ENCODE measurements around the gene NTRK1. TPM values are rescaled to one million over a fixed set of nuclear protein-coding genes. Genes with fewer than 3 reads are reported as not detected.

NTRK1 gene
- total and polyA plus RNA-seq, 3 experiments from 2014 or later: 2.9 to 3.0 TPM; not detected in 1

- Histone ChIP-seq H3K9me3 (ENCODE audit: low read length) (no peaks in the 10 kb centered on the region), H3K4me3 (ENCODE audit: low read length) (peak overlapping the region; percentile 68), H3K4me1 (ENCODE audit: insufficient read depth, low read length) (peaks cover 60% of the 10 kb centered on the region), H3K27ac (ENCODE audit: low read depth, low read length) (peak overlapping the region; percentile 97), H3K27me3 (ENCODE audit: insufficient read depth, low read length, poor library complexity, severe bottlenecking) (no peaks in the 10 kb centered on the region), H3K36me3 (ENCODE audit: insufficient read depth, low read length) (peaks cover 18% of the 10 kb centered on the region)
- Mint-ChIP-seq H3K27me3 (peaks cover 0 to 13% of the 10 kb centered on the region in 2 donors), H3K36me3 (peaks cover 17 to 60% (median 22%) of the 10 kb centered on the region in 3 donors), H3K4me3 (peak overlapping the region; percentile 85 to 98 (median 94)), H3K27ac (peak overlapping the region; percentile 99 to 100 (median 99)), H3K4me1 (peaks cover 58 to 77% (median 62%) of the 10 kb centered on the region in 3 donors), H3K9me3 (peaks cover 0 to 6% (median 4%) of the 10 kb centered on the region in 5 donors)
- ChIA-PET POLR2A (interaction anchor here (2.9 kb wide), 1 partner anchor 45 kb away, joined by 15 read pairs; the partner anchor contains the start of gene NTRK1), CTCF (interaction anchor here (1.2 to 6.5 kb wide), 3 partner anchors 17 to 46 kb away, joined by 3 to 46 read pairs (median 14); partner anchors contain the start of gene NTRK1)
- no peak for DNase-seq
Observed at GRCh38 chr1:156815307-156815826, 45.3 kb upstream of the NTRK1 start.

- POLR2A ChIA-PET: interaction anchor here (0.7 to 2.9 kb wide), 4 partner anchors 13 to 88 kb away, joined by 3 to 15 read pairs (median 4); partner anchors contain the start of genes METTL25B and NTRK1
- peak overlapping the region; percentile 99 to 100 (median 99) for H3K27ac Mint-ChIP-seq
- H3K27me3 Mint-ChIP-seq: peaks cover 0 to 13% of the 10 kb centered on the region in 2 donors
Observed at GRCh38 chr1:156815961-156816422, 44.7 kb upstream of the NTRK1 start.

GRCh38 chr1:156816561-156817328, 43.9 kb upstream of the NTRK1 start, which contains the start of gene SH2D2A:
SH2D2A (minus strand) TSS chr1:156816848; CDS start chr1:156816708, 140 bp downstream.
- no peaks in the 10 kb centered on the region for H3K9me3 ChIP-seq (ENCODE audit: low read length)
- peak within 1 kb of the TSS; percentile 97 for H3K27ac ChIP-seq (ENCODE audit: low read depth, low read length)
- no peaks in the 10 kb centered on the region for H3K27me3 ChIP-seq (ENCODE audit: insufficient read depth, low read length, poor library complexity, severe bottlenecking)
- Mint-ChIP-seq H3K27me3 (peaks cover 0 to 13% of the 10 kb centered on the region in 2 donors), H3K9me3 (peaks cover 0 to 6% (median 4%) of the 10 kb centered on the region in 5 donors), H3K27ac (peak within 1 kb of the TSS; percentile 99 to 100 (median 99)), H3K4me1 (peaks cover 51 to 74% (median 52%) of the 10 kb centered on the region in 3 donors), H3K36me3 (peaks cover 8 to 47% (median 13%) of the 10 kb centered on the region in 3 donors), H3K4me3 (peak within 1 kb of the TSS; percentile 85 to 98 (median 94))
- DNase-seq: peak; percentile 94 to 99 (median 98)
- peaks cover 60% of the 10 kb centered on the region for H3K4me1 ChIP-seq (ENCODE audit: insufficient read depth, low read length)
- H3K4me3 ChIP-seq (ENCODE audit: low read length): peak within 1 kb of the TSS; percentile 68
- peaks cover 14% of the 10 kb centered on the region for H3K36me3 ChIP-seq (ENCODE audit: insufficient read depth, low read length)
- ChIA-PET CTCF (interaction anchor here (1.0 to 3.9 kb wide), 6 partner anchors 15 to 127 kb away, joined by 3 to 14 read pairs (median 8); partner anchors contain the start of gene NTRK1), POLR2A (interaction anchor here (0.7 to 2.9 kb wide), 4 partner anchors 14 to 89 kb away, joined by 3 to 15 read pairs (median 4); partner anchors contain the start of genes METTL25B and NTRK1)

More at GRCh38 chr1:156815961-156816422, 44.7 kb upstream of the NTRK1 start:
- Mint-ChIP-seq H3K36me3 (peaks cover 16 to 55% (median 21%) of the 10 kb centered on the region in 3 donors), H3K4me1 (peaks cover 57 to 75% (median 59%) of the 10 kb centered on the region in 3 donors), H3K4me3 (peak overlapping the region; percentile 85 to 98 (median 94)), H3K9me3 (peaks cover 0 to 6% (median 4%) of the 10 kb centered on the region in 5 donors)
- Histone ChIP-seq H3K27me3 (ENCODE audit: insufficient read depth, low read length, poor library complexity, severe bottlenecking) (no peaks in the 10 kb centered on the region), H3K27ac (ENCODE audit: low read depth, low read length) (peak overlapping the region; percentile 97), H3K36me3 (ENCODE audit: insufficient read depth, low read length) (peaks cover 18% of the 10 kb centered on the region), H3K9me3 (ENCODE audit: low read length) (no peaks in the 10 kb centered on the region), H3K4me3 (ENCODE audit: low read length) (peak overlapping the region; percentile 68), H3K4me1 (ENCODE audit: insufficient read depth, low read length) (peaks cover 60% of the 10 kb centered on the region)
- CTCF ChIA-PET: interaction anchor here (1.0 to 6.5 kb wide), 8 partner anchors 14 to 127 kb away, joined by 3 to 46 read pairs (median 8); partner anchors contain the start of gene NTRK1
- peak in 2 of 5 donors; percentile 20 to 34 for DNase-seq

- CTCF ChIA-PET: interaction anchor here (1.0 to 2.3 kb wide), 5 partner anchors 8 to 96 kb away, joined by 3 to 11 read pairs (median 6); partner anchors contain the start of gene NTRK1
- Mint-ChIP-seq H3K4me1 (peaks cover 5 to 33% (median 5%) of the 10 kb centered on the region in 3 donors), H3K27ac (peak overlapping the region in 4 of 8 donors; percentile 7 to 50 (median 31)), H3K36me3 (no peaks in the 10 kb centered on the region), H3K27me3 (peaks cover 0 to 8% of the 10 kb centered on the region in 2 donors), H3K9me3 (peaks cover 0 to 3% (median 2%) of the 10 kb centered on the region in 5 donors), H3K4me3 (peak overlapping the region in 1 of 7 donors; percentile 31)
- H3K4me1 ChIP-seq (ENCODE audit: insufficient read depth, low read length): peaks cover 13% of the 10 kb centered on the region
- H3K9me3 ChIP-seq (ENCODE audit: low read length): no peaks in the 10 kb centered on the region
- no peaks in the 10 kb centered on the region for H3K36me3 ChIP-seq (ENCODE audit: insufficient read depth, low read length)
- no peak overlapping the region for H3K4me3 ChIP-seq (ENCODE audit: low read length)
- DNase-seq: peak in 1 of 5 donors; percentile 56
- POLR2A ChIA-PET: interaction anchor here (0.7 to 1.0 kb wide), 2 partner anchors 16 to 70 kb away, joined by 3 to 5 read pairs; no protein-coding TSS in a partner anchor
- no peaks in the 10 kb centered on the region for H3K27me3 ChIP-seq (ENCODE audit: insufficient read depth, low read length, poor library complexity, severe bottlenecking)
- H3K27ac ChIP-seq (ENCODE audit: low read depth, low read length): no peak overlapping the region
Observed at GRCh38 chr1:156821801-156822200, 38.9 kb upstream of the NTRK1 start.

GRCh38 chr1:156822680-156823079, 38.0 kb upstream of the NTRK1 start:
- POLR2A ChIA-PET: interaction anchor here (0.6 to 1.0 kb wide), 2 partner anchors 17 to 91 kb away, joined by 3 to 4 read pairs; no protein-coding TSS in a partner anchor
- peak overlapping the region in 5 of 8 donors; percentile 28 to 79 (median 62) for H3K27ac Mint-ChIP-seq
- H3K27me3 Mint-ChIP-seq: peaks cover 0 to 4% of the 10 kb centered on the region in 2 donors
- CTCF ChIA-PET: interaction anchor here (0.7 to 2.3 kb wide), 7 partner anchors 9 to 97 kb away, joined by 3 to 11 read pairs (median 4); partner anchors contain the start of gene NTRK1
- Histone ChIP-seq H3K4me1 (ENCODE audit: insufficient read depth, low read length) (peaks cover 4% of the 10 kb centered on the region), H3K9me3 (ENCODE audit: low read length) (no peaks in the 10 kb centered on the region), H3K27ac (ENCODE audit: low read depth, low read length) (no peak overlapping the region), H3K36me3 (ENCODE audit: insufficient read depth, low read length) (no peaks in the 10 kb centered on the region), H3K4me3 (ENCODE audit: low read length) (no peak overlapping the region), H3K27me3 (ENCODE audit: insufficient read depth, low read length, poor library complexity, severe bottlenecking) (no peaks in the 10 kb centered on the region)
- peak overlapping the region in 1 of 7 donors; percentile 8 for H3K4me3 Mint-ChIP-seq
- H3K36me3 Mint-ChIP-seq: no peaks in the 10 kb centered on the region
- DNase-seq: no peak
- H3K9me3 Mint-ChIP-seq: no peaks in the 10 kb centered on the region
- H3K4me1 Mint-ChIP-seq: peaks cover 0 to 25% (median 1%) of the 10 kb centered on the region in 3 donors

- Histone ChIP-seq H3K36me3 (ENCODE audit: insufficient read depth, low read length) (no peaks in the 10 kb centered on the region), H3K27ac (ENCODE audit: low read depth, low read length) (no peak overlapping the region), H3K9me3 (ENCODE audit: low read length) (no peaks in the 10 kb centered on the region), H3K4me1 (ENCODE audit: insufficient read depth, low read length) (no peaks in the 10 kb centered on the region), H3K4me3 (ENCODE audit: low read length) (no peak overlapping the region), H3K27me3 (ENCODE audit: insufficient read depth, low read length, poor library complexity, severe bottlenecking) (no peaks in the 10 kb centered on the region)
- Mint-ChIP-seq H3K27me3 (peaks cover 3 to 4% of the 10 kb centered on the region in 2 donors), H3K27ac (peak overlapping the region in 3 of 8 donors; percentile 32 to 51 (median 33)), H3K9me3 (no peaks in the 10 kb centered on the region), H3K4me3 (no peak overlapping the region), H3K4me1 (peaks cover 0 to 19% (median 1%) of the 10 kb centered on the region in 3 donors), H3K36me3 (no peaks in the 10 kb centered on the region)
- CTCF ChIA-PET: interaction anchor here (0.6 to 1.8 kb wide), 3 partner anchors 9 to 15 kb away, joined by 3 to 11 read pairs (median 6); no protein-coding TSS in a partner anchor
- POLR2A ChIA-PET: no interaction called here
- DNase-seq: peak in 1 of 5 donors; percentile 12
Observed at GRCh38 chr1:156823210-156823790, 37.4 kb upstream of the NTRK1 start.

GRCh38 chr1:156826630-156827029, 34.0 kb upstream of the NTRK1 start:
- H3K27ac Mint-ChIP-seq: no peak overlapping the region
- no peak for DNase-seq
- H3K36me3 ChIP-seq (ENCODE audit: insufficient read depth, low read length): no peaks in the 10 kb centered on the region
- ChIA-PET POLR2A (no interaction called here), CTCF (interaction anchor here (1.2 to 2.9 kb wide), 3 partner anchors 12 to 33 kb away, joined by 4 to 18 read pairs (median 4); no protein-coding TSS in a partner anchor)
- H3K9me3 ChIP-seq (ENCODE audit: low read length): no peaks in the 10 kb centered on the region
- H3K9me3 Mint-ChIP-seq: no peaks in the 10 kb centered on the region
- H3K4me3 Mint-ChIP-seq: no peak overlapping the region
- H3K4me1 ChIP-seq (ENCODE audit: insufficient read depth, low read length): no peaks in the 10 kb centered on the region
- H3K27ac ChIP-seq (ENCODE audit: low read depth, low read length): no peak overlapping the region
- H3K4me3 ChIP-seq (ENCODE audit: low read length): no peak overlapping the region
- peaks cover 10 to 13% of the 10 kb centered on the region in 2 donors for H3K27me3 Mint-ChIP-seq
- H3K27me3 ChIP-seq (ENCODE audit: insufficient read depth, low read length, poor library complexity, severe bottlenecking): no peaks in the 10 kb centered on the region
- H3K4me1 Mint-ChIP-seq: peaks cover 0 to 10% (median 0%) of the 10 kb centered on the region in 3 donors
- H3K36me3 Mint-ChIP-seq: no peaks in the 10 kb centered on the region
